Right lobe of liver (tissue), 6 donors: Measurements from ENCODE around the gene SCAMP3. TPM values are rescaled to one million over a fixed set of nuclear protein-coding genes. Genes with fewer than 3 reads are reported as not detected.

Experiments
- ATAC-seq, 4 donors: fragments of 200-7000 bp; cut with Tn5 transposase; one replicate each; pipeline ENCODE4 v1.9.1; 2020; ENCODE audit warnings: mild to moderate bottlenecking in 4 of 4, moderate library complexity in 4 of 4
- DNase-seq, 3 donors: peaks; one replicate each; pipeline ENCODE4 v3.0.0-alpha.2; 2020
- H3K27ac ChIP-seq, 3 donors: fragments of 200-600 bp; one replicate each; pipeline ENCODE4 v1.8.0; 2022
- H3K27me3 ChIP-seq, 2 donors: fragments of 200-600 bp; one replicate each; pipeline ENCODE4 v1.8.0; 2022
- H3K36me3 ChIP-seq, 4 donors: fragments of 200-600 bp; sonication (generic) in 1 of 4; one replicate each; pipeline versions ENCODE4 v1.5.1 to v1.8.0; 2017 to 2022; ENCODE audit warnings: control low read depth in 1 of 4
- H3K4me1 ChIP-seq, 4 donors: fragments of 200-600 bp; sonication (generic) in 1 of 4; one replicate each; pipeline versions ENCODE4 v1.5.1 to v1.8.0; 2017 to 2022; ENCODE audit warnings: control low read depth in 1 of 4
- H3K4me3 ChIP-seq, 3 donors: fragments of 200-600 bp; one replicate each; pipeline ENCODE4 v1.8.0; 2022
- H3K9me3 ChIP-seq, 4 donors: fragments of 200-600 bp; sonication (generic) in 1 of 4; one replicate each; pipeline versions ENCODE4 v1.5.1 to v1.8.0; 2017 to 2022; ENCODE audit warnings: control low read depth in 1 of 4
- POLR2A ChIP-seq: fragments of 450-650 bp; IDR thresholded peaks from one replicate; pipeline ENCODE4 v1.6.1; 2017; ENCODE audit warnings: antibody characterized with exemption, mild to moderate bottlenecking
- WGBS: methylation state at CpG from one replicate; pipeline ENCODE4 v1.1.6; 2018; ENCODE audit warnings: low coverage, low lambda C conversion rate; ENCODE audit not compliant: insufficient coverage; ENCODE audit errors: missing lambda C conversion rate; 5-methylcytosine and 5-hydroxymethylcytosine counted together
- intact Hi-C, 2 donors: fragments of 100-400 bp; cut with DNase I; formaldehyde crosslinking; loops; one replicate each; pipeline versions ENCODE4 v1.11.2 to v1.14.1; 2022
- total RNA-seq, 6 experiments: library from RNA; depleted of rRNA in 2 of 6; stranded (reverse); fragments of >200 nt in 2 of 6; fragmentation: NEBNext Ultra II Directional in 3 of 6; extraction: Animal tissue kit (Norgen Biotek cat#: 25700) in 3 of 6; gene quantifications; one replicate each; pipeline versions ENCODE4 v1.1.0 to v1.2.4, GENCODE V29; 2016 to 2023
- TF ChIP-seq, protein P1 (sequence below), 4 donors: fragments of 200-600 bp in 3 of 4; fragments of 450-650 bp in 1 of 4; IDR thresholded peaks; one replicate each; pipeline versions ENCODE4 v1.5.1 to v1.8.0; 2016 to 2022; ENCODE audit warnings: antibody characterized with exemption in 4 of 4, mild to moderate bottlenecking in 2 of 4
- donor health status: DM: no; HTN: yes; CAD: no.
- donor health status: DM: no; HTN: no; CAD: no.
- donor health status: DM: no; HTN: no; CAD: no.
- donor health status: DM: no; HTN: yes; CAD: no.
- donor health status: DM: no; HTN: yes; CAD: no.

Gene SCAMP3
- total RNA-seq, 6 experiments from 2014 or later, result 27.9 to 63.4 (median 29.2) TPM

DNA sequence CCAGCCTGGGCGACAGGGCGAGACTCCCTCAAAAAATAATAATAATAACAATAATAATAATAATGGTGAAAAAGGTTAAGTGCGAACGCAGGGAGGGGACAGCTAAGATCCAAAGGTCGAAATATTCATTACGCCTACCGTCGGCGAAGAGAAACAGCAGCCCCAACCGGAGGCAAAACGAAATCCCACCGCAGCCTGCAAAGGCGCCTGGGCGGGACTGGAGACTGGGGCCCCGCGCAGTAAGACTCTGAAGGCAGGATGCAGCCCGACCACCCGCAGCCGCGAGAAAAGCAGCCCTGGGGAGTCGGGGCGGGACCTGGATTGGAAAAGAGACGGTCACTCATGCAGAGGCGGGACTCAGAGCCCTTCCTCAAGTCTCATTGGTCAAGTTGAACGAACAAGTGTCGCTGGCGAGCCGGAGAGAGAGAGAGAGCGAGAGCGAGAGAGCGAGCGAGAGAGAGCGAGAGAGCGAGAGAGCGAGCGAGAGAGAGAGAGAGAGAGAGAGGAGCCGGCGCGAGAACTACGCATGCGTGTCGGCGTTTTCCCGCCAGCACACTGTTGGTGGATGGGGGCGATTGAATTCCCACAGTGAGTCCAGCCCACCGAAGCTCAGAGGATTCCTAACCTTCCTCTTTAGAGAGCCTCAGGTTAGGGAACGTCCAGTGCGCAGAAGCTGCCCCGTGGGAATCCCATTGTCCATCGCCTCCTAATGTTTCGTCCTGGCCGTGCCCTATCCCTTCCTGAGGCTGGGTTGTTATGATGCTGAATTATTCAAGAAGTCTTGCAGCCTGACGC lies 17.6 kb downstream of the SCAMP3 start:
- Histone ChIP-seq H3K27me3 (no peaks in the 10 kb centered on the region), H3K27ac (peak overlapping the region; percentile 77 to 89 (median 85)), H3K4me3 (peak overlapping the region; percentile 58 to 72 (median 64)), H3K4me1 (peaks cover 0 to 12% (median 2%) of the 10 kb centered on the region in 4 donors), H3K36me3 (no peaks in the 10 kb centered on the region), H3K9me3 (peaks cover 0 to 2% (median 0%) of the 10 kb centered on the region in 4 donors)
- intact Hi-C loops, result no loop called here
- TF ChIP-seq, protein P1, sequence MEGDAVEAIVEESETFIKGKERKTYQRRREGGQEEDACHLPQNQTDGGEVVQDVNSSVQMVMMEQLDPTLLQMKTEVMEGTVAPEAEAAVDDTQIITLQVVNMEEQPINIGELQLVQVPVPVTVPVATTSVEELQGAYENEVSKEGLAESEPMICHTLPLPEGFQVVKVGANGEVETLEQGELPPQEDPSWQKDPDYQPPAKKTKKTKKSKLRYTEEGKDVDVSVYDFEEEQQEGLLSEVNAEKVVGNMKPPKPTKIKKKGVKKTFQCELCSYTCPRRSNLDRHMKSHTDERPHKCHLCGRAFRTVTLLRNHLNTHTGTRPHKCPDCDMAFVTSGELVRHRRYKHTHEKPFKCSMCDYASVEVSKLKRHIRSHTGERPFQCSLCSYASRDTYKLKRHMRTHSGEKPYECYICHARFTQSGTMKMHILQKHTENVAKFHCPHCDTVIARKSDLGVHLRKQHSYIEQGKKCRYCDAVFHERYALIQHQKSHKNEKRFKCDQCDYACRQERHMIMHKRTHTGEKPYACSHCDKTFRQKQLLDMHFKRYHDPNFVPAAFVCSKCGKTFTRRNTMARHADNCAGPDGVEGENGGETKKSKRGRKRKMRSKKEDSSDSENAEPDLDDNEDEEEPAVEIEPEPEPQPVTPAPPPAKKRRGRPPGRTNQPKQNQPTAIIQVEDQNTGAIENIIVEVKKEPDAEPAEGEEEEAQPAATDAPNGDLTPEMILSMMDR (IDR thresholded peaks at IDR 0.05), result peak in 1 of 4 donors; percentile 91
- TF ChIP-seq POLR2A, result peak; percentile 89
- ATAC-seq (peak; percentile 89 to 94 (median 94)), DNase-seq (peak; percentile 95 to 98 (median 98))
- 1% methylated on average over 26 of the region's 53 CpGs for WGBS

DNA sequence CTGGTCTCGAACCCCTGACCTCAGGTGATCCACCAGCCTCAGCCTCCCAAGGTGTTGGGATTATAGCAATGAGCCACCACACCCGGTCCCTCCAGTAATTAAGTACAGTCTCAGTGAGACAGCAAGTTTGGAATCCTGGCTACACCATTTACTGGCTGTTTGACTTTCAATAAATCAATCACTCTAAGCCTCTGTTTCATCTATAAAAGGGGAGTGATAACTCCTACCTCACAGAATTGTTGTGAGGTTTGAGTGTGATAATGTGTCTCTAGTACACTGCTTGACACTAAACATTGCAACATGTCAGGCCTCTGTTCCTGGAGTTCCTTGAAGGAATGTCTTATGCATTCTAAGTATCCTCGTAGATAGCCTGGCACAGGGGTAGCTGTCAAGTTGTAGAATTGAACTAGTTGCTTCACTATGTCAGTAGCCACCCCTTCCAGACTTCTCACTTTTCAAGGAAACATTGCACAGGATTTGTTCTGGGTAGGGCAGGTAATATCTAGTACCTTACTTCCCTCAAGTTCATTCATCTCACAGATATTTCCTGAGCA lies 19.3 kb downstream of the SCAMP3 start:
- H3K4me1 ChIP-seq, result peaks cover 0 to 12% (median 2%) of the 10 kb centered on the region in 4 donors
- 90% methylated on average over 3 of the region's 3 CpGs for WGBS
- ATAC-seq (no peak), DNase-seq (no peak)
- H3K36me3 ChIP-seq, result no peaks in the 10 kb centered on the region
- no peak for TF ChIP-seq POLR2A
- TF ChIP-seq, protein P1 (IDR thresholded peaks at IDR 0.05), result no peak
- H3K4me3 ChIP-seq, result no peak overlapping the region
- H3K27ac ChIP-seq, result no peak overlapping the region
- H3K27me3 ChIP-seq, result no peaks in the 10 kb centered on the region
- intact Hi-C loops, result no loop called here
- peaks cover 0 to 2% (median 0%) of the 10 kb centered on the region in 4 donors for H3K9me3 ChIP-seq

DNA sequence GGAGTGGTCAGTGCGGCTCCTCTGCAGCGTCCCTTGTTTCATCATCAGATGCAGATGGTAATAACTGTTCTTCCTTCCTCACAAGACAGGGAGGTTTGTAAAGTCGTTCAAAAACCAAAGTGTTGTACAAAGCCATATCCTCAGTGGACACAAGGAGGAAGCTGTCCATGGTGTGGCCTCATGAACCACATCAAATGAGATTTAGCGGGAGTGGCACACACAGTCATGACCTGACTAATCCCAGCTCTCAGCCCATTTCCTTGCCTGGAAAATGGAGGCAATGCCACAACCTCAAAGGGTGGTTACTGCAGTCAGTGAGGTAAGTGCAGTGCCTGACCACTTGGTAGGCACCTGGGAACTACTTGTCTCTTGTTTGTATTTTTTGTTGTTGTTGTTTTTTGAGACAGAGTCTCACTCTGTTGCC lies 20.3 kb downstream of the SCAMP3 start:
- Histone ChIP-seq H3K27me3 (no peaks in the 10 kb centered on the region), H3K4me1 (peaks cover 0 to 12% (median 2%) of the 10 kb centered on the region in 4 donors), H3K9me3 (peaks cover 0 to 2% (median 0%) of the 10 kb centered on the region in 4 donors), H3K4me3 (no peak overlapping the region), H3K36me3 (no peaks in the 10 kb centered on the region), H3K27ac (no peak overlapping the region)
- intact Hi-C loops, result no loop called here
- 48% methylated on average over 4 of the region's 4 CpGs for WGBS
- ATAC-seq, result no peak
- TF ChIP-seq, protein P1 (IDR thresholded peaks at IDR 0.05), result no peak
- TF ChIP-seq POLR2A, result no peak
- DNase-seq, result no peak

DNA sequence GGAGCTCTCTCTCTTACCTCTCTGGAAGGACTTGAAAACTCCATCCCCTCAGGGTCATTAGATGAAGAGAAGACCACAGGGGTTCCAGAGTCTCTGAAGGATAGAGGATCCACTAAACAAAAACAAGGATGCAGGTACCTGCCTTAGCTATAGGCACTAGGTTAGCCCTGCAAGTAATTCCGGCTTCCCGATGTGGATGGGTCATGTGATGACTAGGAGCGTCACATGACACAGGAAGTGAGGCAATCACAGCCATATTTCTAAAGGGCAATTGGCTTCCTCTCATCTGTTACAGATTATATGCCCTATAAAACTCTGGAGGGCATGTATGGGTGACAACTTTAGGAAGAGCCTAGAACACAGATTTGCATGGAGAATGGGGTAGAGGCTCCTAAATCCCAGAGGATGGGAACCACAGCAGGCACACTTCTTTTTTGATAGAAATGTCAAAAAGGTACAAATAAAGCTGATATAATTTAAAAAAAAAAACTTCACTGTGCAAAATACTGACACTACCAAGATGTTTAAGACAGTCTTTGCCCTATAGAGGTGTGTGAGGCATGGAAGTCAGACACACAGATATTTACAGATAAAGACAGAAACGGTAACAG lies 21.0 kb downstream of the SCAMP3 start:
- DNase-seq (peak in 2 of 3 donors; percentile 65 to 82), ATAC-seq (peak; percentile 45 to 56 (median 52))
- Histone ChIP-seq H3K27me3 (no peaks in the 10 kb centered on the region), H3K27ac (no peak overlapping the region), H3K9me3 (peaks cover 0 to 2% (median 0%) of the 10 kb centered on the region in 4 donors), H3K4me1 (peaks cover 0 to 12% (median 2%) of the 10 kb centered on the region in 4 donors), H3K4me3 (peak overlapping the region; percentile 35 to 58 (median 45)), H3K36me3 (peaks cover 0 to 6% (median 0%) of the 10 kb centered on the region in 4 donors)
- TF ChIP-seq, protein P1 (IDR thresholded peaks at IDR 0.05), result no peak
- no peak for TF ChIP-seq POLR2A
- WGBS, result 17% methylated on average over 4 of the region's 4 CpGs
- intact Hi-C loops, result no loop called here
